Hepatocyte (in vitro differentiated cells): ENCODE results near the gene MMP20.

Experiments
- EZH2 ChIP-seq: fragments of 200-600 bp; sonication (generic); IDR thresholded peaks from 2 replicates; pipeline ENCODE4 v1.6.1; 2016; ENCODE audit warnings: antibody characterized with exemption, mild to moderate bottlenecking, borderline replicate concordance
- EZH2phosphoT487 ChIP-seq: fragments of 200-600 bp; sonication (generic); IDR thresholded peaks from one replicate; pipeline ENCODE4 v1.6.1; 2018; ENCODE audit warnings: antibody characterized with exemption, mild to moderate bottlenecking, low read depth, moderate library complexity; ENCODE audit not compliant: unreplicated experiment, severe bottlenecking
- TF ChIP-seq, protein P1 (sequence below): fragments of 200-600 bp; sonication (generic); IDR thresholded peaks from 2 replicates; pipeline ENCODE4 v1.5.1; 2016; ENCODE audit warnings: antibody characterized with exemption, mild to moderate bottlenecking; ENCODE audit not compliant: poor library complexity

DNA sequence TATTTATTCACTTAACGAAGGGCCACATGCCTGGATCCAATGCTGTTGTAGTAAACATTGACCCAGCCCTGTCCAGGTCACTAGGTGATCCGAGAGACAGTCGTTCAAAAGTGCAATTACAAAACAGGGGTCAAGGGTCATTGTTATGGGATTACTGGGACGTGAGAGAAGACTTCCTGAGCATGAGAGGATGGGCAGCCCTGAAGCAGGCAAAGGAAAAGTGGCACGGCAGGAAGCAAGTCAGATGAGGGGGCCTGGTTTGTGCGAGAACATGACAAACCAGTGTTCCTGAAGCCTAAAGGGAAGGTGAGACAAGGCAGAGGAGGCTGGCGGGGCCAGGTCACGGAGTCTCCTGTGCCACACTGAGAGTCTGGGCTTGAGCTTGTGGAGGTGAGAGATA is 15.8 kb upstream of the MMP20 start:
- TF ChIP-seq, protein P1, sequence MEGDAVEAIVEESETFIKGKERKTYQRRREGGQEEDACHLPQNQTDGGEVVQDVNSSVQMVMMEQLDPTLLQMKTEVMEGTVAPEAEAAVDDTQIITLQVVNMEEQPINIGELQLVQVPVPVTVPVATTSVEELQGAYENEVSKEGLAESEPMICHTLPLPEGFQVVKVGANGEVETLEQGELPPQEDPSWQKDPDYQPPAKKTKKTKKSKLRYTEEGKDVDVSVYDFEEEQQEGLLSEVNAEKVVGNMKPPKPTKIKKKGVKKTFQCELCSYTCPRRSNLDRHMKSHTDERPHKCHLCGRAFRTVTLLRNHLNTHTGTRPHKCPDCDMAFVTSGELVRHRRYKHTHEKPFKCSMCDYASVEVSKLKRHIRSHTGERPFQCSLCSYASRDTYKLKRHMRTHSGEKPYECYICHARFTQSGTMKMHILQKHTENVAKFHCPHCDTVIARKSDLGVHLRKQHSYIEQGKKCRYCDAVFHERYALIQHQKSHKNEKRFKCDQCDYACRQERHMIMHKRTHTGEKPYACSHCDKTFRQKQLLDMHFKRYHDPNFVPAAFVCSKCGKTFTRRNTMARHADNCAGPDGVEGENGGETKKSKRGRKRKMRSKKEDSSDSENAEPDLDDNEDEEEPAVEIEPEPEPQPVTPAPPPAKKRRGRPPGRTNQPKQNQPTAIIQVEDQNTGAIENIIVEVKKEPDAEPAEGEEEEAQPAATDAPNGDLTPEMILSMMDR: no peak
- no peak for TF ChIP-seq EZH2
- TF ChIP-seq EZH2phosphoT487: no peak
